ENCODE measurements around the gene USP49.
A peak's percentile ranks its signal among the peaks of the same experiment; 100 is the strongest.

USP49 gene

DNA sequence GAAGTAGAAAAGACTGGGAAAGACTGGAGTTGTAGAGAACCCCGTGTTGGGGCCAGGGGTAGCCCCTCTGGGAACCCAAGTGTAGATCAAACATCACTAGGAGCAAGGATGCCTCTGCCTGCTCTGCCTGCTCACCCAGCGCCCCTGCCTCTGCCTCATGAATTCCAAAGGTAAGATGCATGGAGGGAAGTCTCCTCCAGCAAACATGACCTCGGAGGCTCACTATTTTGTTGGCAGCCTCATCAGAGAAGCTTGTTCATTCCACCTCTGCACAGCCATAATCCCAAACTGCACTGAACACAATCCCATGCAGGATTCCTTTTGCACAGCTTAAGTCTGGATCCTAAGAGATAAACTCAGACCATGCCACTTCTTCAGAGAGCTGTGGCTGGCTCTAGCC lies 120.3 kb downstream of the USP49 start:
- Histone ChIP-seq H2BK120ac (ENCODE audit: low read depth, low read length) (no peak overlapping the region), H2AK5ac (ENCODE audit: low read length, severe bottlenecking) (no peak overlapping the region), H3K14ac (ENCODE audit: low read length in 2 of 2) (no peak overlapping the region), H4K8ac (ENCODE audit: low read length) (no peak overlapping the region), H3K4me2 (ENCODE audit: low read length, poor library complexity, severe bottlenecking) (no peak overlapping the region), H3K79me1 (replicated peaks; ENCODE audit: low read length, poor library complexity, severe bottlenecking) (peaks cover 14% of the 10 kb centered on the region), H3K27me3 (ENCODE audit: control insufficient read depth in 1 of 2, insufficient read depth in 1 of 2, low read length in 2 of 2) (no peaks in the 10 kb centered on the region), H3K9me3 (ENCODE audit: control insufficient read depth, low read length) (no peaks in the 10 kb centered on the region), H2BK12ac (ENCODE audit: low read length in 2 of 2) (no peak overlapping the region), H3K18ac (ENCODE audit: low read depth in 1 of 2, low read length in 2 of 2) (no peak overlapping the region), H4K91ac (ENCODE audit: low read length) (no peak overlapping the region), H3K36me3 (ENCODE audit: control insufficient read depth in 1 of 2, insufficient read depth in 2 of 2, low read depth in 1 of 2, low read length in 2 of 2) (peaks cover 56 to 60% of the 10 kb centered on the region in 2 experiments), H3K4me1 (ENCODE audit: control insufficient read depth, insufficient read depth, low read depth, low read length) (peaks cover 9% of the 10 kb centered on the region), H3K27ac (ENCODE audit: low read length, poor library complexity, severe bottlenecking) (no peak overlapping the region), H2BK15ac (ENCODE audit: low read depth, poor library complexity, severe bottlenecking) (no peak overlapping the region), H3K4me3 (ENCODE audit: insufficient read depth in 1 of 2, low read depth in 1 of 2, low read length in 2 of 2) (no peak overlapping the region), H3K4ac (ENCODE audit: low read depth in 1 of 2, low read length in 2 of 2) (no peak overlapping the region), H2BK5ac (ENCODE audit: low read depth, low read length, poor library complexity, severe bottlenecking) (no peak overlapping the region), H3K9ac (ENCODE audit: low read length) (no peak overlapping the region), H3K23ac (ENCODE audit: low read length in 2 of 2) (no peak overlapping the region), H2AFZ (ENCODE audit: low read depth, low read length) (no peak overlapping the region)
- 98% methylated on average over 3 of the region's 3 CpGs for WGBS
- DNase-seq = no peak

DNA sequence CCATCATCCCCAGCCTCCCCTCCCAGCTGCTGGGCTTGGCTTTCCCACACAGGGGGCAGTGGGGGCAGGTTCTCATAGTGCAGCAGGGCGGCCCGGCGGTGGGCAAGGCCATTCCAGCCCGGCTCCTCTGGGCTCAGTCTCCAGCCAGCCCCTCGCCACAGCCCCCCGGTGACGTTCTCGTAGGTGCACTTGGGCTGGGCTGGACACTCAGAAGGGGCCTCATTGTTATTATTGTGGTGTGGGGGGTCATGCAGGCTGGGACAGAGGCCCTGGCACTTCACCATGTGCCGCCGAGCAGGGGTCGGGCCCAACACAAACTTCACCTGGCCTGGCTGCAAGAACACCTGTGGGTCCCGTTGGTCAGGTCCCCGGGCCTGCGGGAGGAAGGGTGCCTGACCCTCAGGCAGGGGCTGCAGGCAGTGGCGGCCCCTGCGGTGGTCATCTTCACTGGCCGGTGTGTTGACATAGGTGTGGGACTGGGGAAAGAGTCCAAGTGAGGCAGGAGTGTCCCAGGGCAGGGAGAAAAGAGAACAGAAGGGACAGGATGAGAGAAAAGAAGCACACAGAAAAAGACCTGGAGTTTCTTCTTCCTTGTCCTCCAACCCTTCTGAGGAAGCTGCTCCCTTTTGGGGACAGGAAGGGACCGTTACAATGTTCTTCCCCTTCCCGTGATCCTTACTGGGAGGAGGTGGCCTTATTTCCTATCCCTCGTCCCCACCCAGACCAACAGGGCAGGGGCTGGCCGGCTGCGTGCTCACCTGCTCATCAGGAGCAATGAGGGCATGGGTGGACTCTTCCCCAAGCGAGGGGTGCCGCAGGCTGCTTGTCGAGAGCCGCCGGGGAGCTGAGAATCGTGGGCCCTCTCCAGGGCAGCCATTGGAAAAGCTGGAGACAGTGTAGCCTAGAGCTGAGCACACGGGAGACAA lies 123.9 kb downstream of the USP49 start:
- H3K4me3 ChIP-seq (ENCODE audit: insufficient read depth in 1 of 2, low read depth in 1 of 2, low read length in 2 of 2) = no peak overlapping the region
- no peak overlapping the region for H3K18ac ChIP-seq (ENCODE audit: low read depth in 1 of 2, low read length in 2 of 2)
- no peak for DNase-seq
- no peak overlapping the region for H3K23ac ChIP-seq (ENCODE audit: low read length in 2 of 2)
- no peaks in the 10 kb centered on the region for H3K9me3 ChIP-seq (ENCODE audit: control insufficient read depth, low read length)
- H3K27ac ChIP-seq (ENCODE audit: low read length, poor library complexity, severe bottlenecking) = no peak overlapping the region
- no peak overlapping the region for H3K4me2 ChIP-seq (ENCODE audit: low read length, poor library complexity, severe bottlenecking)
- H2AFZ ChIP-seq (ENCODE audit: low read depth, low read length) = no peak overlapping the region
- no peak overlapping the region for H2AK5ac ChIP-seq (ENCODE audit: low read length, severe bottlenecking)
- no peak overlapping the region for H2BK5ac ChIP-seq (ENCODE audit: low read depth, low read length, poor library complexity, severe bottlenecking)
- no peaks in the 10 kb centered on the region for H3K27me3 ChIP-seq (ENCODE audit: control insufficient read depth in 1 of 2, insufficient read depth in 1 of 2, low read length in 2 of 2)
- no peak overlapping the region for H2BK15ac ChIP-seq (ENCODE audit: low read depth, poor library complexity, severe bottlenecking)
- 94% methylated on average over 29 of the region's 29 CpGs for WGBS
- no peak overlapping the region for H2BK12ac ChIP-seq (ENCODE audit: low read length in 2 of 2)
- no peak overlapping the region for H4K91ac ChIP-seq (ENCODE audit: low read length)
- no peak overlapping the region for H3K4ac ChIP-seq (ENCODE audit: low read depth in 1 of 2, low read length in 2 of 2)
- H3K36me3 ChIP-seq (ENCODE audit: control insufficient read depth in 1 of 2, insufficient read depth in 2 of 2, low read depth in 1 of 2, low read length in 2 of 2) = peaks cover 46 to 54% of the 10 kb centered on the region in 2 experiments
- H4K8ac ChIP-seq (ENCODE audit: low read length) = no peak overlapping the region
- no peak overlapping the region for H3K9ac ChIP-seq (ENCODE audit: low read length)
- H3K4me1 ChIP-seq (ENCODE audit: control insufficient read depth, insufficient read depth, low read depth, low read length) = peaks cover 19% of the 10 kb centered on the region
- peaks cover 3% of the 10 kb centered on the region for H3K79me1 ChIP-seq (replicated peaks; ENCODE audit: low read length, poor library complexity, severe bottlenecking)
- H2BK120ac ChIP-seq (ENCODE audit: low read depth, low read length) = no peak overlapping the region
- no peak overlapping the region for H3K14ac ChIP-seq (ENCODE audit: low read length in 2 of 2)

DNA sequence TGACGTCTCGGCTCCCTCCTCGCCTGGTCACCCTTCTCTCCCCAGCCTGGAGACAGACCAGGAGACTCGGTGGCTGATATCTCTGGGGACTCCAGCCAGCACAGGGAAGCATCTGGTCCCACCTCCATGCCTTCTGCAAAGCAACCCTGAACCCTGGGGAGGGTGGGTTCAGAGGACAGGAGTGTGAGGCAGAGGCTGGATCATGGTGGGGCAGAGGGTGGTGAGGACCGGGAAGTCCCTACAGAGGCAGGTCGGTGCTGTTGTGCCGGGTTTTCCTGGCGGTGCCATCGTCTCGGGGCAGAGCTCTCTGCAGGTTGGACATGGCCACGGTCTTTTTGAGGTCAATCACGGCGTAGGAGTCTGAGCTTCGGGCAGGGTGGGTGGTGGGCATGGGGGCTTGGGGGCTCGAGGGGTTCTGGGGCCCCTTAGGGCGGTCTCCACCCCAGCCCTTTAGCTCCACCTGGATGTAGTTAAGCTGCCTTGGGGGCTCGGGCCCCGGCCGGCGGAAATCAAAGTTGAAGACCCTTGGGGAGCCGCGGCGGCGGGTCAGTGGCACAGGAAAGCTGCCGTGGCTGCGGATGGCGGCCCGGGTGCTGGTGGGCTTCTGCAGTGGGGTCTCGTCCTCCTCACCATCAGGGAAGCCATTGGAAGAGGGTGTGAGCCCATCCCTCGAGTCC lies 124.7 kb downstream of the USP49 start:
- Histone ChIP-seq H3K27ac (ENCODE audit: low read length, poor library complexity, severe bottlenecking) (no peak overlapping the region), H2BK15ac (ENCODE audit: low read depth, poor library complexity, severe bottlenecking) (no peak overlapping the region), H3K18ac (ENCODE audit: low read depth in 1 of 2, low read length in 2 of 2) (no peak overlapping the region), H3K4me3 (ENCODE audit: insufficient read depth in 1 of 2, low read depth in 1 of 2, low read length in 2 of 2) (no peak overlapping the region), H3K9me3 (ENCODE audit: control insufficient read depth, low read length) (no peaks in the 10 kb centered on the region), H2AK5ac (ENCODE audit: low read length, severe bottlenecking) (no peak overlapping the region), H3K27me3 (ENCODE audit: control insufficient read depth in 1 of 2, insufficient read depth in 1 of 2, low read length in 2 of 2) (no peaks in the 10 kb centered on the region), H3K4me2 (ENCODE audit: low read length, poor library complexity, severe bottlenecking) (no peak overlapping the region), H2BK12ac (ENCODE audit: low read length in 2 of 2) (no peak overlapping the region), H4K8ac (ENCODE audit: low read length) (no peak overlapping the region), H4K91ac (ENCODE audit: low read length) (no peak overlapping the region), H3K36me3 (ENCODE audit: control insufficient read depth in 1 of 2, insufficient read depth in 2 of 2, low read depth in 1 of 2, low read length in 2 of 2) (peaks cover 43 to 53% of the 10 kb centered on the region in 2 experiments), H3K4me1 (ENCODE audit: control insufficient read depth, insufficient read depth, low read depth, low read length) (peaks cover 19% of the 10 kb centered on the region), H3K14ac (ENCODE audit: low read length in 2 of 2) (no peak overlapping the region), H2BK5ac (ENCODE audit: low read depth, low read length, poor library complexity, severe bottlenecking) (no peak overlapping the region), H2AFZ (ENCODE audit: low read depth, low read length) (no peak overlapping the region), H2BK120ac (ENCODE audit: low read depth, low read length) (no peak overlapping the region), H3K9ac (ENCODE audit: low read length) (no peak overlapping the region), H3K23ac (ENCODE audit: low read length in 2 of 2) (no peak overlapping the region), H3K4ac (ENCODE audit: low read depth in 1 of 2, low read length in 2 of 2) (no peak overlapping the region), H3K79me1 (replicated peaks; ENCODE audit: low read length, poor library complexity, severe bottlenecking) (peaks cover 3% of the 10 kb centered on the region)
- WGBS = 95% methylated on average over 30 of the region's 30 CpGs
- no peak for DNase-seq

DNA sequence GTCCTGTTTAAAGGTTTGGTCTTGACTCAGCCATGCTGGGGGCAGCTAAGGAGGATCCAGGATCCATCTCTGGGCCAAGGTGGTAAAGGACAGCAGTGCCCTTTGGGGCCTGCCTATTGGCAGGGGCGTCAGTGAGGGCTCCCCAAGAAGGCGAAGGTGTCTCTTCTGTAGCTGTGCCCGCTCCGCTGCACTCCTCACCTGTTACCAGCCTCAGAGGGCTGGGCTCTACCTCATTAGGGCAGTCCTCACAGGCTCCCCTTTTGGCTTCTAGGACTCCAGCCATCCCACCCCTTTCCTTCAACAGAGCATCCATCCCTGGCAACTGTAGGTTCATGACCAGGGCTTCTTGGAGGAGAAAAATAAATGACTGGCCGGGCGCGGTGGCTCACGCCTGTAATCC lies 125.8 kb downstream of the USP49 start:
- Histone ChIP-seq H3K4me2 (ENCODE audit: low read length, poor library complexity, severe bottlenecking) (no peak overlapping the region), H3K79me1 (replicated peaks; ENCODE audit: low read length, poor library complexity, severe bottlenecking) (no peaks in the 10 kb centered on the region), H4K91ac (ENCODE audit: low read length) (no peak overlapping the region), H2AFZ (ENCODE audit: low read depth, low read length) (no peak overlapping the region), H3K18ac (ENCODE audit: low read depth in 1 of 2, low read length in 2 of 2) (no peak overlapping the region), H3K4ac (ENCODE audit: low read depth in 1 of 2, low read length in 2 of 2) (no peak overlapping the region), H2BK12ac (ENCODE audit: low read length in 2 of 2) (peak overlapping the region in 1 of 2 experiments; percentile 34), H2BK15ac (ENCODE audit: low read depth, poor library complexity, severe bottlenecking) (no peak overlapping the region), H3K4me1 (ENCODE audit: control insufficient read depth, insufficient read depth, low read depth, low read length) (peaks cover 16% of the 10 kb centered on the region), H2BK5ac (ENCODE audit: low read depth, low read length, poor library complexity, severe bottlenecking) (no peak overlapping the region), H3K23ac (ENCODE audit: low read length in 2 of 2) (no peak overlapping the region), H3K9ac (ENCODE audit: low read length) (no peak overlapping the region), H3K27me3 (ENCODE audit: control insufficient read depth in 1 of 2, insufficient read depth in 1 of 2, low read length in 2 of 2) (no peaks in the 10 kb centered on the region), H2AK5ac (ENCODE audit: low read length, severe bottlenecking) (no peak overlapping the region), H3K9me3 (ENCODE audit: control insufficient read depth, low read length) (no peaks in the 10 kb centered on the region), H3K4me3 (ENCODE audit: insufficient read depth in 1 of 2, low read depth in 1 of 2, low read length in 2 of 2) (no peak overlapping the region), H3K27ac (ENCODE audit: low read length, poor library complexity, severe bottlenecking) (no peak overlapping the region), H3K36me3 (ENCODE audit: control insufficient read depth in 1 of 2, insufficient read depth in 2 of 2, low read depth in 1 of 2, low read length in 2 of 2) (peaks cover 32 to 41% of the 10 kb centered on the region in 2 experiments), H3K14ac (ENCODE audit: low read length in 2 of 2) (no peak overlapping the region), H2BK120ac (ENCODE audit: low read depth, low read length) (no peak overlapping the region), H4K8ac (ENCODE audit: low read length) (no peak overlapping the region)
- 98% methylated on average over 8 of the region's 8 CpGs for WGBS
- DNase-seq = no peak
